ENCODE results near the gene TIFAB.

DNA sequence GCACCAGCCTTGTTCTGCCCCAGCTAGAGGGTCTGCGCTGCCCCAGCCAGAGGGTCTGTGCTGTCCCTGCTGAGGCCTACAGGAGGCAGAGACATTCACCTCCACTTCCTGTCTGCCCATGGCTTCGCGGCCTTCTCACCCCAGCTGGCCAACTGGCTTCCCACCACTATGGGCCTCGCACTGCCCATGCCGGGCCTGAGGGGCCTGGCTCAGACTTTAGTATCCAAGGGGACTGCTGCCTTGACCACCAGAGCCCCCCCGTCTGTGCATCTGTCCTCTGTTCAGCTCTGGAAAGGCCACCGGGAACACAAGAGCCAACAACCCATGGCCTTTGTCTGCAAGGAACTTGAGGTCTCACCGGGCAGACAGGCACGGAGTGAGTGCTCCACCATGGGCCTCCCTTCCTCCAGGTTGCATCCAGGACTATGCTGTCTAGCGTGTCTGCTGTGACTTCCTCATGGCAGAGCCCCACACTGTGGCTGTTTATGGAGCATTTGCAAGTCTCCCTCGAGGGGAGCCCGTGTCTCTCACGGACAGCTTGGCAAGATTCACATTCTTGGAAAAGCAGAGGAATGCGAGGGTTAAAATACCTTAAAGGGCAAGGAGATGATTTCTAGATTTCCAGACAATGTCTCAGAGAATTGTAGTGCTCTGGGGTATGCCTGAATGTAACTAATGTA lies 6.7 kb downstream of the TIFAB start:
- TF ChIP-seq MYC (IDR thresholded peaks at IDR 0.05; ENCODE audit: borderline replicate concordance, low read length) (no peak), RAD21 (conservative IDR thresholded peaks at IDR 0.05 in 1 of 2, IDR thresholded peaks at IDR 0.05 in 1 of 2) (no peak), EP300 (IDR thresholded peaks at IDR 0.05) (no peak), CHD2 (IDR thresholded peaks at IDR 0.05; ENCODE audit: low read length, partially characterized antibody) (no peak), MAZ (IDR thresholded peaks at IDR 0.05; ENCODE audit: borderline replicate concordance, low read depth, low read length) (no peak), HDAC2 (IDR thresholded peaks at IDR 0.05) (no peak), POLR2AphosphoS2 (conservative IDR thresholded peaks at IDR 0.05; ENCODE audit: low read length) (no peak), BHLHE40 (IDR thresholded peaks at IDR 0.05; ENCODE audit: low read depth, low read length) (no peak), RCOR1 (IDR thresholded peaks at IDR 0.05; ENCODE audit: low read depth, low read length) (no peak)
- TF ChIP-seq, protein P1, sequence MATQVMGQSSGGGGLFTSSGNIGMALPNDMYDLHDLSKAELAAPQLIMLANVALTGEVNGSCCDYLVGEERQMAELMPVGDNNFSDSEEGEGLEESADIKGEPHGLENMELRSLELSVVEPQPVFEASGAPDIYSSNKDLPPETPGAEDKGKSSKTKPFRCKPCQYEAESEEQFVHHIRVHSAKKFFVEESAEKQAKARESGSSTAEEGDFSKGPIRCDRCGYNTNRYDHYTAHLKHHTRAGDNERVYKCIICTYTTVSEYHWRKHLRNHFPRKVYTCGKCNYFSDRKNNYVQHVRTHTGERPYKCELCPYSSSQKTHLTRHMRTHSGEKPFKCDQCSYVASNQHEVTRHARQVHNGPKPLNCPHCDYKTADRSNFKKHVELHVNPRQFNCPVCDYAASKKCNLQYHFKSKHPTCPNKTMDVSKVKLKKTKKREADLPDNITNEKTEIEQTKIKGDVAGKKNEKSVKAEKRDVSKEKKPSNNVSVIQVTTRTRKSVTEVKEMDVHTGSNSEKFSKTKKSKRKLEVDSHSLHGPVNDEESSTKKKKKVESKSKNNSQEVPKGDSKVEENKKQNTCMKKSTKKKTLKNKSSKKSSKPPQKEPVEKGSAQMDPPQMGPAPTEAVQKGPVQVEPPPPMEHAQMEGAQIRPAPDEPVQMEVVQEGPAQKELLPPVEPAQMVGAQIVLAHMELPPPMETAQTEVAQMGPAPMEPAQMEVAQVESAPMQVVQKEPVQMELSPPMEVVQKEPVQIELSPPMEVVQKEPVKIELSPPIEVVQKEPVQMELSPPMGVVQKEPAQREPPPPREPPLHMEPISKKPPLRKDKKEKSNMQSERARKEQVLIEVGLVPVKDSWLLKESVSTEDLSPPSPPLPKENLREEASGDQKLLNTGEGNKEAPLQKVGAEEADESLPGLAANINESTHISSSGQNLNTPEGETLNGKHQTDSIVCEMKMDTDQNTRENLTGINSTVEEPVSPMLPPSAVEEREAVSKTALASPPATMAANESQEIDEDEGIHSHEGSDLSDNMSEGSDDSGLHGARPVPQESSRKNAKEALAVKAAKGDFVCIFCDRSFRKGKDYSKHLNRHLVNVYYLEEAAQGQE (IDR thresholded peaks at IDR 0.05): no peak
- TF ChIP-seq, protein P2, sequence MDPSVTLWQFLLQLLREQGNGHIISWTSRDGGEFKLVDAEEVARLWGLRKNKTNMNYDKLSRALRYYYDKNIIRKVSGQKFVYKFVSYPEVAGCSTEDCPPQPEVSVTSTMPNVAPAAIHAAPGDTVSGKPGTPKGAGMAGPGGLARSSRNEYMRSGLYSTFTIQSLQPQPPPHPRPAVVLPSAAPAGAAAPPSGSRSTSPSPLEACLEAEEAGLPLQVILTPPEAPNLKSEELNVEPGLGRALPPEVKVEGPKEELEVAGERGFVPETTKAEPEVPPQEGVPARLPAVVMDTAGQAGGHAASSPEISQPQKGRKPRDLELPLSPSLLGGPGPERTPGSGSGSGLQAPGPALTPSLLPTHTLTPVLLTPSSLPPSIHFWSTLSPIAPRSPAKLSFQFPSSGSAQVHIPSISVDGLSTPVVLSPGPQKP (IDR thresholded peaks at IDR 0.05; ENCODE audit: low read depth, low read length): no peak
